Effector memory CD4-positive, alpha-beta T cell (primary cell): ENCODE measurements around the gene PRKCZ.

Experiments used
- DNase-seq, 3 donors: peaks; one replicate each; pipeline ENCODE4 v3.0.0-alpha.2; 2020
- H3K27ac ChIP-seq: 2 replicates; pipeline ENCODE4 v1.7.0; 2013; ENCODE audit warnings: mild to moderate bottlenecking, low read length, moderate library complexity; ENCODE audit not compliant: insufficient read depth, poor library complexity, severe bottlenecking
- H3K27me3 ChIP-seq: replicated peaks from 2 replicates; pipeline ENCODE4 v1.7.0; 2013; ENCODE audit warnings: mild to moderate bottlenecking, low read length; ENCODE audit not compliant: insufficient read depth, control insufficient read depth, poor library complexity, severe bottlenecking
- H3K36me3 ChIP-seq: 2 replicates; pipeline ENCODE4 v1.7.0; 2013; ENCODE audit warnings: mild to moderate bottlenecking, low read length, moderate library complexity; ENCODE audit not compliant: control insufficient read depth, insufficient read depth
- H3K4me1 ChIP-seq: 2 replicates; pipeline ENCODE4 v1.7.0; 2013; ENCODE audit warnings: low read length, mild to moderate bottlenecking; ENCODE audit not compliant: control insufficient read depth, insufficient read depth, poor library complexity, severe bottlenecking
- H3K4me3 ChIP-seq: 2 replicates; pipeline ENCODE4 v1.7.0; 2013; ENCODE audit warnings: low read length, low read depth, mild to moderate bottlenecking; ENCODE audit not compliant: insufficient read depth, poor library complexity, severe bottlenecking
- H3K9me3 ChIP-seq: 2 replicates; pipeline ENCODE4 v1.7.0; 2013; ENCODE audit warnings: mild to moderate bottlenecking, low read length, moderate library complexity; ENCODE audit not compliant: control insufficient read depth

The PRKCZ gene

DNA sequence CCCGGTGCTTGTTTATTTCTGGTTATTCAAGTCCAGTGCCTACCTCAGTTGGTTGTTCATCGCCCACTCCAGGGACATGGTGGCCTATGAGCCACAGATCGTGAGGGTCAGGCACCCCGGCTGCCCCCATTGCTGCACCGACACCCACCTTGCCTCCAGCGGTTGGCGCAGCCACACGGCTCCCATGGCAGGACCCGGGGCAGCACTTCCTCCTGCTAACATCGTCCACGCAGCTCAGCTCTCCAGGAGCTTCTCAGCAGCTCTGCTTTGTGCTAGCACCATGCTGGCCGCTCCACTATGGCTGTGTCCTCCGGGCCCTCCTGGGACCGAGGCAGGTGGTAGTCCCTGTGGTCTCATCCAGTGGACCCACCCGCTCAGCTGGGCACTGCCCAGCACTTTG lies 13.9 kb upstream of the PRKCZ start:
- no peak overlapping the region for H3K27ac ChIP-seq
- H3K4me1 ChIP-seq = no peaks in the 10 kb centered on the region
- H3K27me3 ChIP-seq = no peaks in the 10 kb centered on the region
- DNase-seq = no peak
- no peaks in the 10 kb centered on the region for H3K9me3 ChIP-seq
- no peaks in the 10 kb centered on the region for H3K36me3 ChIP-seq
- H3K4me3 ChIP-seq = no peak overlapping the region

DNA sequence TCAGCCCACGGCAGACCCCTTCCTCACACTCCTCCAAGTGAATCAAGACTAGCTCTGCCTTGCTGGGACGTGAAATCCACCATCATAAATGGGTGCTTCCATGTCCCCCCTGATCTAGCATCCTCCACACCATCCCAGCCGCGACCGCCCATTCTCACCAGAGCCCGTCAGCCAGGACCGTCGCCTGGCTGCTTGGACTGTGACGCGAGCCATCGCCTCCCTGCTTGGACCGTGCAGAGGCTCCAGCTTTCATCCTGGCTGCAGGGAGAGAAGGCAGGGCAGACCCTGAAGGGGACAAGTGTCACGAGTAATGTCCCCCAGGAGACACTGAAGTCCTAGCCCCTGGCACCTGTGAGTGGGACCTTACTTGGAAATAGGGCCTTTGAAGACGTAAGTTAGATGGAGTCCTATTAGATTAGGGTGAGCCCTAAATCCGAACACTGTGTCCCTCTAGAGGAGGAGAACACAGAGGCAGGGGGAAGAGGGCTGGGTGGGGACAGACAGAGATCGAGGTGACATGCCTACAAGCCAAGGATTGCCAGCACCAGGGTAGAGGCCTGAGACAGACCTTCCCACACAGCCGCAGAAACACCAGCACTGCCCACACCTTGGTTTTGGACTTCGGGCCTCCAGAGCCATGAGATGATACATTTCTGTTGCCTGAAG lies 12.8 kb upstream of the PRKCZ start:
- no peaks in the 10 kb centered on the region for H3K36me3 ChIP-seq
- no peaks in the 10 kb centered on the region for H3K9me3 ChIP-seq
- H3K27ac ChIP-seq = no peak overlapping the region
- H3K4me3 ChIP-seq = no peak overlapping the region
- no peaks in the 10 kb centered on the region for H3K27me3 ChIP-seq
- H3K4me1 ChIP-seq = no peaks in the 10 kb centered on the region
- DNase-seq = no peak

DNA sequence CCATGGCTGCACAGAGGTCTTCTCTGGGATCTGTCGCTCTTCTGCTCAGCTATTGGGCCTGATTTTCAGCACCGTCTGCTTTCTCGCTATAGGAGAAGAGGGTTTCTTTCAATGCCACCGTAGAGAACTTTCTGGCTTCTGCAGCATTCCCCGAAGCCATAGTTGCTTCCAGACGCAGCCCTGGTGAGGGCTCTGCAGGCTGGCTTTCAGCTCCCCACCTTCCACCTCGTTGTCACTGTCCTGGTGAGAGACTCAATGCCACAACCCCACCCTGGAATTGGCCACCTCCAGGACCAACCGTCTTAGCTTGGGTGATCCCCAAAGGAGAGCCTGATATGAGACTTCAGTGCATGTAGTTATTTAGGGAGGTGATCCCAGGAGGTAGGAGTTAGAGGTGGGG lies 12.0 kb upstream of the PRKCZ start:
- Histone ChIP-seq H3K36me3 (no peaks in the 10 kb centered on the region), H3K27ac (no peak overlapping the region), H3K9me3 (no peaks in the 10 kb centered on the region), H3K4me3 (no peak overlapping the region), H3K4me1 (no peaks in the 10 kb centered on the region), H3K27me3 (no peaks in the 10 kb centered on the region)
- DNase-seq = no peak

DNA sequence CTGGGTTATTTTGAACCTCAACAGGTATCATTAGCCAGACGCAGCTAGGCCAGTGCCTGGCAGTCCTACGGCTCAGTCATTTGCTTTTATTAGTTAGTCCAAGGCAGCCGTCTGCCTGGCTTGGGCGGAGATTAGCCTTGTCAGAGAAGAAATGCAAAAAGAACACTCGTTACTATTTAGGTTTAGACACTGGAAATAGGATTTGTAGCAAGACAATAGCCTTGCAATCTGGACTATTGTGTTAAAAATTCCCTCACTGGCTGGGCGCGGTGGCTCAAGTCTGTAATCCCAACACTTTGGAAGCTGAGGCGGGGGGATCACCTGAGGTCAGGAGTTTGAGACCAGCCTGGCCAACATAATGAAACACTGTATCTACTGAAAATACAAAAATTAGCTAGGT lies 11.0 kb upstream of the PRKCZ start:
- H3K9me3 ChIP-seq = no peaks in the 10 kb centered on the region
- H3K27me3 ChIP-seq = no peaks in the 10 kb centered on the region
- DNase-seq = no peak
- no peak overlapping the region for H3K27ac ChIP-seq
- no peaks in the 10 kb centered on the region for H3K36me3 ChIP-seq
- H3K4me1 ChIP-seq = no peaks in the 10 kb centered on the region
- no peak overlapping the region for H3K4me3 ChIP-seq

DNA sequence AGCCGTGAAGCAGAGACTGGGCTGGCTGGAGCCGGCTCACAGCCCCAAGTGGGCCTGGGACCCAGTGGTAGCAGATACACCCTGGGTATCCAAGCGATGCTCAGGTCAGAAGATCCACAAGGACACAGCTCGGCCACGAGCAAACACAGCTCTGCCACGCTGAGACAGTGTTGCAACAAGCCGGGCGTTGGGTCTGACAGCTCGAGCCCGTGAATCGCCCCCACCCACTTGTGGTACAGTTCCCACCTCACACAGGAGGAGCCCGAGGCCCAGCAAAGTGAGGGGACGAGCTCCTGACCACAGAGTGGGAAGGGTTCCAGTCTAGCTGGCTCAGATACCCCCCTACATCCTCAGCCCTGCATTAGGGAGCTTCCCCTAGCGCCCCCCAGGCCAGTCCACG lies 8.9 kb upstream of the PRKCZ start:
- H3K36me3 ChIP-seq = no peaks in the 10 kb centered on the region
- H3K27me3 ChIP-seq = no peaks in the 10 kb centered on the region
- H3K4me3 ChIP-seq = no peak overlapping the region
- H3K27ac ChIP-seq = no peak overlapping the region
- no peak for DNase-seq
- peaks cover 6% of the 10 kb centered on the region for H3K4me1 ChIP-seq
- no peaks in the 10 kb centered on the region for H3K9me3 ChIP-seq

DNA sequence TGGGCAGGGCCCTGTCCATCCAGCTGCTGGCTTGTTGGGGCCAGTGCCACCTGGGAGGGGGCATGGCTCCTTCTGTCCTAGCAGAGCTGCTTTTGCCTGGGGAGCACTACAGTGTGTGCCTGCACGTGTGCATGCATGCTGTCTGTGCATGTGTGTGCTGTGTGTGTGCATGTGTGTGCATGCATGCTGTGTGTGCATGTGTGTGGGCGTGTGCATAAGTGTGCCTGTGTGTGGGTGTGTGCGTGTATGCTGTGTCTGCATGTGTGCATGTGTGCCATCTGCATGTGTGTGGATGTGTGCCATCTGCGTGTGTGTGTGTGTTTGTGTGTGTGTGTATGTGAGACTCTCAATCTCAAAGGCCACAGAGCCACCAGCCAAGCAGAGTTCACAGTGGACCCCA lies 8.3 kb upstream of the PRKCZ start:
- H3K27me3 ChIP-seq = no peaks in the 10 kb centered on the region
- H3K27ac ChIP-seq = no peak overlapping the region
- no peak overlapping the region for H3K4me3 ChIP-seq
- DNase-seq = no peak
- no peaks in the 10 kb centered on the region for H3K9me3 ChIP-seq
- H3K36me3 ChIP-seq = no peaks in the 10 kb centered on the region
- H3K4me1 ChIP-seq = peaks cover 6% of the 10 kb centered on the region

DNA sequence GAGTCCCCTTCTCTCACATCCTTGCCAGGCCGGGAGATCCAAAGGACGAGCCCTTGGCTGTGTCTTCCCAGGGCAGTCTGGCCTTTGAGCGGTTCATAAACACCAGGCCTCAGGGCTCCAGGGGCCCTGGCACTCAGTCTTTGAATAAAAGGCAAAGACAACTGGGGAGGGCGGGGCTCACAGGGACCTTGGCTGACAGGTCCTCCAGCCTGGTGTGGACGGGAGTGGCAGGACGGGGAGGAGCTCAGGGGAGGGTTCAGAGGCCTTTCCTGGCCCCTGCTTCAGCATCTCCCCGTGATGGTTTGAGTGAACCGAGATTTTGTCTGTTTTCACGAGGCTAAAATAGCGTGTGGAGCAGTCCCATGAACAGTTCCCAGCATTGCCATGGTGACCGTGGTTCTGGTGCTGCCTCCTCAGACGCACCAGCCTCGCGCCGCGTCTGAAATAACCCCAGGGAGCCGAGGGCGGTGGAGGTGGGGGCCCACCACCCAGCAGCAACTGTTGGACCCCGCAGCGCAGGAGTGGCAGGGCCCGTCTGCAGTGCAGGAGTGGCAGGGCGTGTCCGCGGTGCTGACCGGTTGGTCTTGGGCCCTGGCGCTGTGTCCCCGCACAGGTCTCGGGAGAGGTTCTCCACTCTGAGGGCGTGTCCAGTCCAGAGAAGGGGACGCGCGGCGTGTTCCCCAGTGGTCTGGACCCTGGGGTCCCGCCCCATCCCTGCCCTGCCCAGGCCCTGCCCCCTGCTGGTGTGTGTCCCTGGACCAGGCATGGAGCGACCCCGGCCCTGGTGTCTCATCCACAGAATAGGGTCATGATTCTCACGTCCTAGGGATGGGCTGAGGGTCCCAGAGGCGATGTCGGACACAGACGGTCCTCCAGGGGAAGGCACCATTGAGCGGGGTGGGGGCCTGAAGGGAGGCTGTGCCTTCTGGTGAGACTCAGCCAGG lies 7.1 kb upstream of the PRKCZ start:
- Histone ChIP-seq H3K4me3 (no peak overlapping the region), H3K9me3 (no peaks in the 10 kb centered on the region), H3K36me3 (no peaks in the 10 kb centered on the region), H3K27ac (no peak overlapping the region), H3K27me3 (no peaks in the 10 kb centered on the region), H3K4me1 (peaks cover 6% of the 10 kb centered on the region)
- no peak for DNase-seq

DNA sequence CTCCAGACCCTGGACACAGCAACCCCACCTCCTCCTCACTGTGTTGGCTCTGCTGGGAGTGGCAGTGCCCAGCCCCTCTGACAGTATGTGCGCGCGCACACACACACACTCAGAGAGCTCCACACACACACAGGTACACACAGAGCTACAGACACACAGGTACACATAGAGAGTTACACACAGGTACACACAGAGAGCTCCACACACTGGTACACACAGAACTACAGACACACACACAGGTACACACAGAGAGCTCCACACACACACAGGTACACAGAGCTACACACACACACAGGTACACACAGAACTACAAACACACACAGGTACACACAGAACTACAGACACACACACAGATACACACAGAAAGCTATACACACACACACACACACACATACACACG lies 6.3 kb upstream of the PRKCZ start:
- no peaks in the 10 kb centered on the region for H3K27me3 ChIP-seq
- no peak overlapping the region for H3K4me3 ChIP-seq
- no peak overlapping the region for H3K27ac ChIP-seq
- DNase-seq = no peak
- no peaks in the 10 kb centered on the region for H3K36me3 ChIP-seq
- H3K4me1 ChIP-seq = peaks cover 6% of the 10 kb centered on the region
- no peaks in the 10 kb centered on the region for H3K9me3 ChIP-seq

DNA sequence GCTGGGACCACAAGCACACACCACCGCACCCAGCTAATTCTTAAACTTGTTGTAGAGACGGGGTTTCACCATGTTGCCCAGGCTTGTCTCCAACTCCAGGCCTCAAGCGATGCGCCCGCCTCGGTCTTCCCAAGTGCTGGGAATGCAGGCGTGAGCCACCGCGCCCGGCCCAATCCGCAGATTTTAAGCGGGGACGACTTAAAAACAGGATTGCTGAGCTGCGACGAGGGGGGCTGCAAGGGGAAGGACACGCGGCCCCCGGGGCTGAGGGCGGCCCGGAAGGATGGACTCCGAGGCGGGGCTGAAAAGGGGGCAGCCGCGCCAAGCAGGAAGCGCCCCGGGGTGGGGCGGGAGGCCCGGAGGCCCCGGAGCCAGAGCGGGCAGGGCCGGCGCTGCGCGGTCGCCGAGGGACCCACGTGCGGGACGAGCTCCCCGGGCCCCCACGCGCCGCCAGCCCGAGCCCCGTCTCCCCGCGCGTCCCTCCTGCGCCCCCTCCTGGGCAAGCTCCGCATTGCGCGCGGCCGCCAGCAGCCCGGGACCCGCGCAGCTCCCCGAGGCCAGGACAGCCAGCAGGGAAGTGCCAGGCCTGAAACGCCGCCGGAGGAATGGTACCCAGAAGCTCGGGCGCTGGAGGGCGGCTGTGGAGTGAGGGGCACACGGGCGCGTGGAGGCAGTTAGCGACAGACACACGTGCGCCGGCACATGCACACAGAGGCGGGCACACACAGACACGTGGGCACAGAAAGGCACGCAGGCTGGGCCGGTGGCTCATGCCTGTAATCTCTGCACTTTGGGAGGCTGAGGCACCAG lies 5.5 kb upstream of the PRKCZ start:
- Histone ChIP-seq H3K36me3 (no peaks in the 10 kb centered on the region), H3K4me1 (peaks cover 13% of the 10 kb centered on the region), H3K4me3 (peak overlapping the region; percentile 25), H3K9me3 (no peaks in the 10 kb centered on the region), H3K27ac (no peak overlapping the region), H3K27me3 (no peaks in the 10 kb centered on the region)
- peak; percentile 67 to 72 (median 68) for DNase-seq
